K562 (cell line): ENCODE data around the gene ANKRD65. TPM values are rescaled to one million over a fixed set of nuclear protein-coding genes. Genes with fewer than 3 reads are reported as not detected.

Experiments used
- CHAMP1 ChIP-seq: fragments of 450-650 bp; IDR thresholded peaks from 2 replicates; pipeline ENCODE4 v1.6.1; 2016; ENCODE audit warnings: mild to moderate bottlenecking
- FUS ChIP-seq: fragments of 200-400 bp; formaldehyde crosslinking; optimal IDR thresholded peaks from 2 replicates; pipeline ENCODE3; 2017; ENCODE audit warnings: low read depth, low read length
- GTF2B ChIP-seq: IDR thresholded peaks from 2 replicates; pipeline ENCODE4 v1.6.1; 2011; ENCODE audit not compliant: insufficient read length; ENCODE audit errors: extremely low read depth
- HMGXB4 ChIP-seq: sonication (generic); formaldehyde crosslinking; IDR thresholded peaks from 2 replicates; pipeline ENCODE4 v1.8.1; 2023; ENCODE audit warnings: mild to moderate bottlenecking, missing genetic modification reagents
- PHTF2 ChIP-seq: fragments of 250-450 bp; sonication (Bioruptor Pico); IDR thresholded peaks from 2 replicates; pipeline ENCODE4 v1.5.0; 2021; ENCODE audit warnings: mild to moderate bottlenecking
- PKNOX1 ChIP-seq: fragments of 450-650 bp; IDR thresholded peaks from 2 replicates; pipeline ENCODE4 v1.6.1; 2016
- PPARD ChIP-seq: fragments of 250-450 bp; sonication (Bioruptor Pico); IDR thresholded peaks from 2 replicates; pipeline ENCODE4 v1.8.0; 2022; ENCODE audit warnings: inconsistent platforms, mild to moderate bottlenecking, moderate library complexity
- TAF9B ChIP-seq: fragments of 450-650 bp; IDR thresholded peaks from 2 replicates; pipeline ENCODE4 v1.6.1; 2018; ENCODE audit warnings: mild to moderate bottlenecking; ENCODE audit not compliant: partially characterized antibody
- TEAD4 ChIP-seq, 2 experiments: sonication (generic) in 1 of 2; formaldehyde crosslinking in 1 of 2; IDR thresholded peaks; 2 replicates each; pipeline versions ENCODE4 v1.6.1 to v1.8.0; 2012 to 2022; ENCODE audit warnings: borderline replicate concordance in 1 of 2, inconsistent platforms in 1 of 2, low read length in 1 of 2, mild to moderate bottlenecking in 1 of 2, missing genetic modification reagents in 1 of 2
- ZMIZ1 ChIP-seq, 2 experiments: fragments of 150-350 bp in 1 of 2; IDR thresholded peaks; 2 replicates each; pipeline ENCODE4 v1.6.1; 2012 to 2016; ENCODE audit warnings: low read depth in 2 of 2, low read length in 2 of 2, mild to moderate bottlenecking in 1 of 2, moderate library complexity in 1 of 2
- ZNF518B ChIP-seq: fragments of 250-450 bp; sonication (Bioruptor Pico); IDR thresholded peaks from 2 replicates; pipeline ENCODE4 v1.5.0; 2021; ENCODE audit warnings: mild to moderate bottlenecking, moderate library complexity
- ZNF77 ChIP-seq: fragments of 250-450 bp; sonication (Bioruptor Pico); IDR thresholded peaks from 2 replicates; pipeline ENCODE4 v1.5.0; 2020
- polyA plus RNA-seq, 8 experiments: library from polyadenylated mRNA; depleted of rRNA in 4 of 8; stranded (reverse) in 5 of 8; unstranded in 3 of 8; fragments of >200 nt; fragmentation: Nextera tagmentation in 2 of 8; fragmentation: Illumina TruSeq in 1 of 8; extraction: Ambion mirVana in 2 of 8; extraction: Trizol in 1 of 8; gene quantifications; 2 replicates each; pipeline versions ENCODE4 v1.2.1 to v1.2.3, GENCODE V29; 2011 to 2014; ENCODE audit warnings: inconsistent platforms in 1 of 8, missing spikeins in 1 of 8
- total RNA-seq, 7 experiments: library from RNA; depleted of rRNA in 6 of 7; stranded (reverse); fragments of >200 nt in 6 of 7; fragmentation: Illumina TruSeq in 2 of 7; extraction: Trizol in 2 of 7; gene quantifications; 2 replicates each; pipeline versions ENCODE4 v1.2.1 to v1.2.3, GENCODE V29; 2011 to 2021; ENCODE audit warnings: low replicate concordance in 1 of 7

Gene ANKRD65
- total and polyA plus RNA-seq, 9 of the 15 experiments (the other 6 are each of a cell fraction or from before 2014, with no cell fraction given) = not detected

- no peak for TF ChIP-seq ZMIZ1 (IDR thresholded peaks at IDR 0.05; ENCODE audit: low read depth in 2 of 2, low read length in 2 of 2)
- no peak for TF ChIP-seq ZNF77 (CRISPR knock-in tag)
- TF ChIP-seq GTF2B = no peak
- TF ChIP-seq HMGXB4 (CRISPR knock-in tag) = no peak
- no peak for TF ChIP-seq PKNOX1
- TF ChIP-seq CHAMP1 = no peak
- TF ChIP-seq PPARD = no peak
- no peak for TF ChIP-seq FUS
- no peak for TF ChIP-seq ZNF518B (CRISPR knock-in tag)
- no peak for TF ChIP-seq PHTF2 (CRISPR knock-in tag)
- no peak for TF ChIP-seq TEAD4 (IDR thresholded peaks at IDR 0.05; ENCODE audit: low read length)
- TF ChIP-seq TEAD4 (CRISPR knock-in tag; IDR thresholded peaks at IDR 0.05; ENCODE audit: borderline replicate concordance) = no peak
- TF ChIP-seq TAF9B = no peak
Measured at GRCh38 chr1:1435106-1435903, 14.2 kb upstream of the ANKRD65 start, which contains the start of gene VWA1 (continued).
